ENCODE data around the gene HBG2. TPM values are rescaled to one million over a fixed set of nuclear protein-coding genes. Genes with fewer than 3 reads are reported as not detected.
"Not testable (repeated sequence)": the region's sequence is repeated elsewhere in the genome, so short reads cannot be mapped to it uniquely, and the experiment has no call there.

Gene HBG2
- total RNA-seq, 1 experiment from 2014 or later = 1.3 TPM

DNA sequence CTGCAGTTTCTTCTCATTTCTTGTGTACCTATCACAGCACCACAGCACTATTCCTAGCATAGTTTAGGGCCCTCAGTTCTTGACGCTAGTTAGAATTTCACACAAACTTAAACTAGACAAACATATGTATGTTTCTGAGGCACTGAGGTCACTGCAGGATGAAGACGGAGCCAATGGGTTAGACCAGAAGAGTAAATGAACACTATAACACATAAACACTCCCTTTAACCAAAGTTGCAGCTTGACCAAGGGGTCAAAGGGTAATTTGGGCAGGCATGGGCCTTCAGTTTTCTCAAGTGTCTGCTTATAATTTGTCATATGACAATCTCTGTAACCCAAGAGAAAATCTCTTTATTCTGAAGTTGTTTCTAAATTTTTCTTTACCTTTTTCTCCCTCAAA lies 28.0 kb upstream of the HBG2 start:
- no peak for DNase-seq (ENCODE audit: low read depth)

DNA sequence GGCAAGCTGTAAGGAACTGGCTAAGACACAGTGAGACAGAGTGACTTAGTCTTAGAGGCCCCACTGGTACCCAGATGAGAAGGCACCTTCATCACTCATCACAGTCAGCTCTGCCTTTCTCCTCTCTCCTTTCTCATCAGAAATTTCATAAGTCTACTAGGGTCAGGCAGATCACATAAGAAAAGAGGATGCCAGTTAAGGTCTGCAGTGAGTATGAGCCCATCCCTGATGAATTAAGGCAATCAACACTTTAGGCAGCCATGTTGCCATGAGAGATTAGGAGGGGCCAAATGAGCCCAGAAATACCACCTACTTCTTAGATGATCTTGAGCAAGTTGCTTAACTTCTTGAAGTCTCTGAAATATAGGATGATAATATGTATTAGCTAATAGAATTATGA lies 27.0 kb upstream of the HBG2 start:
- DNase-seq (ENCODE audit: low read depth) = no peak

DNA sequence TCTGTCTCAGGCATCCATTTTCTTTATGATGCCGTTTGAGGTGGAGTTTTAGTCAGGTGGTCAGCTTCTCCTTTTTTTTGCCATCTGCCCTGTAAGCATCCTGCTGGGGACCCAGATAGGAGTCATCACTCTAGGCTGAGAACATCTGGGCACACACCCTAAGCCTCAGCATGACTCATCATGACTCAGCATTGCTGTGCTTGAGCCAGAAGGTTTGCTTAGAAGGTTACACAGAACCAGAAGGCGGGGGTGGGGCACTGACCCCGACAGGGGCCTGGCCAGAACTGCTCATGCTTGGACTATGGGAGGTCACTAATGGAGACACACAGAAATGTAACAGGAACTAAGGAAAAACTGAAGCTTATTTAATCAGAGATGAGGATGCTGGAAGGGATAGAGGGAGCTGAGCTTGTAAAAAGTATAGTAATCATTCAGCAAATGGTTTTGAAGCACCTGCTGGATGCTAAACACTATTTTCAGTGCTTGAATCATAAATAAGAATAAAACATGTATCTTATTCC lies 26.1 kb upstream of the HBG2 start:
- DNase-seq (ENCODE audit: low read depth) = peak; percentile 99

DNA sequence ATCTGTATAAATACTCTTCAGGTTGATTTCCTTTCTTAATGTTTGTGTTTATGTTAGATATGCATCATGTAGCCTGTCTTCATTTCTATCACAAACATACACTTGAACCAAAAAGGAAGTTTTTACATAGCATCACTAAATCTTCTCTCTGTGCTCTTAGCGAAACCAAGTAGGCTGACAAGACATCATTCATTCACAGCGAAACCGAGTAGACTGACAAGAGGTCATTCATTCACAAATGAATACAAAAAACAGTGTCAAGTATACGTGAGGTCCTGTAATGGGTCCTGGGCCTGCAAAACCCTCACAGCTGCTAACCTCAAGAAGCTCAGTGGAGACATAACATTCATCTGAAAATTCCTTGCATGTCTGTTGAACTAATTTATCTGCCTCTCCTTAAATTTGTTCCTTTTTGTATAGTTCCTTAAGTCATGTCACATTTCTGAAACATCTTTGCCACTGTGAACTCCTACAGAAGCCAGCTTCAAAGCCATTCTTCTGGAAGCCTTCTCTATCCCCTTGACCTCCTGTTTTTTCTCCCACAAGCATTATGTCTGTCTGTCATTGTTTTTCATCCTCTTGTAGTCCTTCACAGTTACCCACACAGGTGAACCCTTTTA lies 25.0 kb upstream of the HBG2 start:
- DNase-seq (ENCODE audit: low read depth) = no peak

DNA sequence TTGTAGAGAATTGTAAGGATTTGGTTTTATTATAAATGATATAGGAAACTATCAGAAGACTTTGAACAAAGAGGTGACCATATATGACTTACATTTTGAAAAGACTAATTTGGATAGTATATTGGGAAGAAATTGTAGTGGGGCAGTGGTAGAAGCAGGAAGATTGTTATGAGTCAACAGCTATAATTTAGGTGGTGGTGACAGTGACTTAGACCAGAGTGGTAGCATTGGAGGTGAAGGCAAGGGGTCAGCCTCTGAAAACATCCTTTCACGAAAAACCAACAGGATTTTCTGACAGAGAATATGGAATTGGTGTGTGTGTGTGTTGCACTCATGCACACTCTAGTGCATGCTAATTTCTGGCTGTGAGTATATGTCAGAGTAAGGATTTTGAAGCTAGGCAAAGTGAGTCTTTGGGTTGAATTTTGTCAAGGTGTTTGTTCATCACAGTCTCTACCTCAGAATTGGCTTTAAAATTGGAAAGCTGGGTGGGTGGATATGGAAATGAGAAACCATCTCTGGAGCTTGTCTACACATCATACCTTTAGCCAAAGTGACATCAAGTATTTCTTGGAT lies 23.3 kb upstream of the HBG2 start:
- DNase-seq (ENCODE audit: low read depth) = no peak

DNA sequence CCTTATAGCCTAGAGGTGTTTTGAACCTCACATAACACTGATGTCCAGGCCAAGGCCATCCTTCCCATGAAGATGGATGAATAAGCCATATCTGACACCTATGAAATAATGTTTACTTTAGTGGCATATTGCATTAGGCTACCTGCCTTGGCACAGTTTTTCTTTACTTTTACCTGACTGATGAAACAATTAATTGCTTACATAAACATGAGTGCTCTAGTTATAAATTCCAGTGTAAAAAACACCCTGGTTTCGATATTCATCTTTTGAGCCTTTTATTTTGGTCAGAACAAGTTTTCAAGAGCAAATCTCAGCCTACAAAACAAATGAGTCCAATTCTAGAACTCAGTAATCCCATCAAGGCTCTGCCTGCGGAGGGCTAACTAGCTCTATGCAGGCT lies 22.1 kb upstream of the HBG2 start:
- no peak for DNase-seq (ENCODE audit: low read depth)

DNA sequence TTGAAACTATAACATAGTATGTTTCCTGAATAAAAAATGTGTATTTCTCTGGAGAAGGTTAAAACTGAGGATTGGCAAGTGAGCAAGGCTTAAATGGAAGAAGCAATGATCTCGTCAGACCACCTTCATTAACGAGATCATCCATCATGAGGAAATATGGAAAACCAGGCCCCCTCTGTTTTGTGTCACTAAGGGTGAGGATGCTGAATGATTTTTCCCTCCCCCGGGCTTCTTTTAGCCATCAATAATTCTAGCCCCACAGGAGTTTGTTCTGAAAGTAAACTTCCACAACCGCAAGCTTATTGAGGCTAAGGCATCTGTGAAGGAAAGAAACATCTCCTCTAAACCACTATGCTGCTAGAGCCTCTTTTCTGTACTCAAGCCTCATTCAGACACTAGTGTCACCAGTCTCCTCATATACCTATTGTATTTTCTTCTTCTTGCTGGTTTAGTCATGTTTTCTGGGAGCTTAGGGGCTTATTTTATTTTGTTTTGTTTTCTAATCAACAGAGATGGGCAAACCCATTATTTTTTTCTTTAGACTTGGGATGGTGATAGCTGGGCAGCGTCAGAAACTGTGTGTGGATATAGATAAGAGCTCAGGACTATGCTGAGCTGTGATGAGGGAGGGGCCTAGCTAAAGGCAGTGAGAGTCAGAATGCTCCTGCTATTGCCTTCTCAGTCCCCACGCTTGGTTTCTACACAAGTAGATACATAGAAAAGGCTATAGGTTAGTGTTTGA lies 21.0 kb upstream of the HBG2 start:
- no peak for DNase-seq (ENCODE audit: low read depth)

DNA sequence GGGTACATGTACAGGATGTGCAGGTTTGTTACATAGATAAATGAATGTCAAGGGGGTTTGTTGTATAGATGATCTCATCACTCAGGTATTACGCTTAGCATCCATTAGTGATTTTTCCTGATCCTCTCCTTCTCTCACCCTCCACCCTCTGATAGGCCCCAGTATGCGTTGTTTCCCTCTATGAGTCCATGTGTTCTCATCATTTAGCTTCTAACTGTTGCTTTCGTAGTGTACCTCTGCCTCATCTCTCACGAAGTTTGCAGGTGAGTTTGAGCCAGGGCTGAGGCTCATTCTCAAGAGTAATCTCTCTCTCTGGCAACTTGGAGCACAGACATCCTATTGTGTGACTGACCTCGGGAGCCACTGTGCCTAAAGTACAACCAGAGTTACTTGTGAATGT lies 19.8 kb upstream of the HBG2 start:
- DNase-seq (ENCODE audit: low read depth) = no peak

DNA sequence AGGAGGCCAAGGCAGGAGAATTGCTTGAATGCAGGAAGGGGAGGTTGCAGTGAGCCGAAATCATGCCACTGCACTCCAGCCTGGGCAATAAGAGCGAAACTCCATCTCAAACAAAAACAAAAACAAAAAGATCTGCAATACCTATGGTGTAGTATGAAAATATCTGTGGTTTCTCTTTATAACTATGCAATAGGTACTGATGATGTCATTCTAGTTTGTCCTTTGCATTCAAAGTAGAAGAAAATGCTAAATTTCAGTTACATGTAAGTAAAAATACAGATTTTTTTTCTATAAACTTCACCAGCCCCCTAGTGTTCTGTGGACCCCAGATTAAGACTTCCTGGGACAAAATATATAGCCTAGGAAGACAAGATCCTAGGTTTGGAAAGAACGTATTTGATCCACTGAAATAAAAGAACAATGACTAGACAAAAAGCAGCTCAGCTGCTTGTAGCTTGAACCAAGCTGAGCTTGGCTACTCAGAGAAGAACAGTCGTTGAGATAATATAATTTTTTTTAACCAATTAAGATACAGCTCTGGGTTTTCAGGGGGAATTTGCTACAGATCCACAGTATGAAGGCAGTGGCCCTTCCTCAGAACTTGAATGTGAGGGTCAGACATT lies 17.9 kb upstream of the HBG2 start:
- no peak for DNase-seq (ENCODE audit: low read depth)

DNA sequence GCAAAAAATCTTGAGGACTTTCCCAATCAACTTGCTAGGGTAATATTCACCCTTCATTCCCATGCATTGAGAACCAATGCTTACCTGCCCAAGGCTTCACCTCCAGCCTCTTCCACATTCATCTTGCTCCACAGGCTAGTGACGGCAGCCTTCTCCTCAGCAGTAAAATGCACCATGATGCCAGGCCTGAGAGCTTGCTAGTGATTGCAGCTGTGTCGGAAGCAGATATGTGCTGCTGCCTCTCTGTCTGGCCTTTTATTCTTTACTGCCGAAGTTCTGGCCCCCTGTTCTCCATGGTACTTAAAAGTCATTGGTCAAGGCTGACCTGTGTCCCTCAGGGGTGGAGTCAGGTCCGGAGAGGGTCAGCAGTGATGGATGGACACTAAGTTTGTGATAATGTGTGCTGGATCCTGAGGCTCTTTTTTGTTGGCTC lies 15.2 kb upstream of the HBG2 start, which contains the start of gene HBE1:
TSS of gene HBE1 (minus strand) at position 231 of the 433 bp plus-strand sequence. CDS start at position 176, 55 bp downstream.
- DNase-seq (ENCODE audit: low read depth) = no peak

DNA sequence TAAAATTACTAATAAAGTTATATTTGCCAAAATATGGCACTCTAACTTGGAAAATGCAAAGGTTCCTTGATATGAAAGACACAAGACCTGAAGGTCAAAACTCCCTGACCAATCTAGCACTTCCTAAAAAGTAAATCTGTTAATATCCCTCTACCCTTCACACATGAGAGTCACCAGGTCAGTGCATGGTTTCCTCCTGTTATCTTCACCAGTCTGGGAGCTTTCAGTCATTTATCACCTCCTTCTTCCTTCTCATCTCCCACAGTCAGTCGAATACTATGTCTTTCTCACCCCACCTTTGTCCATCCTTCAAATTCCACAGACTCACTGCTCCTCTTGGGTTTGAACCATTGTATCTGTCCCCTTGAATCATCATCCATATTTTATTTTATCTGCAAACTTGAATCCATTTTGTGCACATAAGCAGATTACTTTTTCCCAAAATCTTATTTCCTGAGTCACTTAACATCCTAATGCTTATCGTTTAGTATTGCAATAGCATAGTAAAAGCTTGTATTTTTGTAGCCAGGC lies 12.5 kb upstream of the HBG2 start:
- DNase-seq (ENCODE audit: low read depth) = no peak

DNA sequence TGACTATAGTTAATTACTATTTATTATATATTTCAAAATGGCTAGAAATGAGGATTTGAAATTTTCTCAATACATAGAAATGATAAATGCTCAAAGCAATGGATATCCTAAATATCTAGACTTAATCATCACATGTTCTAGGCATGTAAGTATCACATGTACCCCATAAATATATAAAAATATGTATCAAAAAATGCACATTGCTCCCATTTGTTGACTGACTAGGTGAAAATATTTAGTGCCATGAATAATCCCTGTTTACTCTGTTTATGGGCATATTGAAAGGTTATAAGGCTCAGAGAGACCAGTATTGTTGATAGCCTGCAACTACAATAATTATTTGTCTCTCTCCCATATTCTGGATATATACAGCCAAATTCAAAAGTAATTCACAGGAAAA lies 12.0 kb upstream of the HBG2 start:
- DNase-seq (ENCODE audit: low read depth) = no peak

DNA sequence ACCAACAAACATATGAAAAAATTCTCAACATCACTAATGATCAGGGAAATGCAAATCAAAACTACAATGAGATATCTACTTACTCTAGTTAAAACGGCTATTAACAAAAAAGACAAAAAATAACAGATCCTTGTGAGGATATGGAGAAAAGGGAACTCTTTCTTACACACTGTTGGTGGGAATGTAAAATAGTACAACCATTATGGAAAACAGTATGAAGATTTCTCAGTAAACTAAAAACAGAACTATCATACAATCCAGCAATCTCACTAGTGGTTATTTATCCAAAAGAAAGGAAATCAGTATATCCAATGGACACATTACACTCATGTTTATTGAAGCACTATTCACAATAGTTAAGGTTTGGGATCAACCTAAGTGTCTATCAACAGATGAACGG lies 11.3 kb upstream of the HBG2 start:
- DNase-seq (ENCODE audit: low read depth) = no peak

DNA sequence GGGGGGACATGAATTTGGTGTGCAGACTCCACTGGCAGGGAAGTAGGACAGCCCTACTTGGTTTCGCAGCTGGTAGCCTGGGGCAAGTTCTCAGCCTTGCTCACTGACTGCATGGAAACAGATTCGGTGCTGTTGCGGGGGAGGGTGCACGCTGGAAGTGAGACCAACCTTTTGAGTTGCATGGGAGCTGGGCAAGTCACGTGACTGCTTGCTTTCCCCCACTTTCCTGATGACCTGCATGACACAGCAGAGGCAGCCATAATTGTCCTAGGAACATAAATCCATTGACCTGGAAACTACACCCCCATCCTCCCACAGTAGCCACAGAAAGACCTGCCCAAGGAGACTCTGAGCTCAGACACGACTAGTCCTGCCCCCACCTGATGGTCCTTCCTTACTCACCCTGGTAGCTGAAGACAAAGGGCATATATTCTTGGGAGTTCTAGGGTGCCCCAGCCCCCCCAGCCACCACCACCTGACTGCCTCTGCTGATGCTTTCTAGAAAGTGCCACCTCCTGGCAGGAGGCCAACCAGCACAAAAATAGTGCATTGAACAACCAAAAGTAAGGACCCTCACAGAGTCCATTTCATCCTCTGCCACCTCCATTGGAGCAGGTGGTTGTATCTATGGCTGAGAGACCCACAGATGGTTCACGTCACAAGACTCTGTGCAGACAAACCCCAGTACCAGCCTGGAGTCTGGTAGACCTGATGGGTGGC lies 4.1 kb upstream of the HBG2 start:
- DNase-seq (ENCODE audit: low read depth) = peak; percentile 67

DNA sequence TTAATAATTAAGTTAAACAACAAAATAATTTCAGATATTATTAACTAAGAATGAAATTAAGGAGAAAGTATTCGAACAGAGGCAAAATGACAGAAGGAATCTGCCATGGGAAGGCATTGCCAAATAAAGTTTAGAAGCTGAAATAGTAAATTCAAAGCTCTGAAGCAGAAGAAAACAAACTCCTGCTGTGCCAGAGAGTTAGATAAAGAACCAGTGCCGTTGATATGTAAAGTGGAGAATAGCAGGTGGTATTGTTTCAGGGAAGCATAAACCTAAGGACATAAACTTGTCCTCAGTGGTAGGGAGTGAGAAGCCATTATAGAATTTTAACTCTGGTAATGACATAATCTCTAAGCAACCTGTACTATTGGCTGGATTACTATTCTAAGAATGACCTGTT lies 2.7 kb upstream of the HBG2 start:
- no peak for DNase-seq (ENCODE audit: low read depth)

DNA sequence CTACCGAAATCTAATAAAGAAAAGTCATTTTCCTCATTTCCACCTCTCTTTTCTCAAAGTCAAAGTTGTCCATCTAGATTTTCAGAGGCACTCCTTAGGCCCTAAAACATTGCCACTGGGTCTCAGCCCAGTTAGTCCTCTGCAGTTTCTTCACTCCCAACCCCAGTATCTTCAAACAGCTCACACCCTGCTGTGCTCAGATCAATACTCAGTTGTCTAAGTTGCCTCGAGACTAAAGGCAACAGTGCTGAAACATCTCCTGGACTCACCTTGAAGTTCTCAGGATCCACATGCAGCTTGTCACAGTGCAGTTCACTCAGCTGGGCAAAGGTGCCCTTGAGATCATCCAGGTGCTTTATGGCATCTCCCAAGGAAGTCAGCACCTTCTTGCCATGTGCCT lies 558 bp downstream of the HBG2 start:
- not testable (repeated sequence) for DNase-seq (ENCODE audit: low read depth)

DNA sequence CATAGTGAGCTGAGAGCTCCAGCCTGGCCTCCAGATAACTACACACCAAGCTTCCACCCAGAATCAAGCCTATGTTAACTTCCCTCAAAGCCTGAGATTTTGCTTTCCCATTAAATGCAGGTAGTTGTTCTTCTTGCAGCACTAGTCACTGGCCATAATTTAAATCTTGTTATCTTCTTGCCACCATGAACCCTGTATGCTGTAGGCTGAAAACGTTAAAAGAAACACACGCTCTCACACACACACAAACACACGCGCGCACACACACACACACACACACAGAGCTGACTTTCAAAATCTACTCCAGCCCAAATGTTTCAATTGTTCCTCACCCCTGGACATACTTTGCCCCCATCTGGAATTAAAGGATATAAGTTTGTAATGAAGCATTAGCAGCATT lies 1.1 kb downstream of the HBG2 start:
- not testable (repeated sequence) for DNase-seq (ENCODE audit: low read depth)

DNA sequence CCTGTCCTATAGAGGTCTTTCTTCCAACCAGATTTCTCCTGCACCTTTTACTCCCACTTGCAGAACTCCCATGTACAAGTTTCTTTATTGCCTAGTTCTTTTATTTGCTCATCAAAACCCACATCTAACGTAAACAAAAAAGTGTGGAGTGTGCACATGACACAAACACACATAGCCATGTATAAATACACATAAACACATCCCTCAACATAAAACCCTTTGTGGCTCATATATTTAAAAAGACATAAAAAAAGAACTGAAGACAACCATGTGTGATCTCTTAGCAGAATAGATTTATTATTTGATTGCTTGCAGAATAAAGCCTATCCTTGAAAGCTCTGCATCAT lies 1.7 kb downstream of the HBG2 start:
- no peak for DNase-seq (ENCODE audit: low read depth)

DNA sequence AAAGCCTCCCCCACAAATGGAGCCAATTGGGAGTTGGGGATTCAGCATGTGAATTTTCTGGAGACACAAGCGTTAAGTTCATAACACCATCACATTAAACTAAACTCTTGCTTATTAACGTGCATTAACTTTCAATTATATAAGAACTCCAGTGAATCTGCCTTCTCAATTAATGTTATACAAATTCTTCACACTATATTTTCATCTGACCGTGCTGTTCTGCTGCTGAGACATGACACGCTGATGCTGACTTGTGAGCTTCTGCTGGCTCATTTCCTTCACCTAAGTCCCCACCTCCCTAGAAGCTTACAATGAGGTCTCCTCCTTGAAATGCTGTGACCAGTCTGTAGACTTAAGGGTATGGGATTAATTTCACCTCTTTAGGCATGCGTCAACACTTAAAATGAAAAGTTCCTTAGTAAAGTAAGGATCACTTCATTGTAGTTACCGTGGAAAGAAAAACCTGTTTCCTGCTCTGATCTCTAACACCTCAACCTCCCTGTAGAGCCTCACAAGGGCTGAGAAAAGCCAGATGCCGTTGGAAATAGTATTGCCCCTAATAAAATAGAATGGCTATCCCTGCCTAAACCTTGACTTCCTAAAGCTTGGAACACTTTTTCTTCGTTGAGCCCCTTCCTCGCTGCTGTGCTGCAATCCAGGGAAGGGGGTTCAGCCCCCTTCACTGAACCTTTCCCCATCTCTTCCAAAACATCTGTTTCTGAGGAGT lies 2.2 kb downstream of the HBG2 start:
- no peak for DNase-seq (ENCODE audit: low read depth)

DNA sequence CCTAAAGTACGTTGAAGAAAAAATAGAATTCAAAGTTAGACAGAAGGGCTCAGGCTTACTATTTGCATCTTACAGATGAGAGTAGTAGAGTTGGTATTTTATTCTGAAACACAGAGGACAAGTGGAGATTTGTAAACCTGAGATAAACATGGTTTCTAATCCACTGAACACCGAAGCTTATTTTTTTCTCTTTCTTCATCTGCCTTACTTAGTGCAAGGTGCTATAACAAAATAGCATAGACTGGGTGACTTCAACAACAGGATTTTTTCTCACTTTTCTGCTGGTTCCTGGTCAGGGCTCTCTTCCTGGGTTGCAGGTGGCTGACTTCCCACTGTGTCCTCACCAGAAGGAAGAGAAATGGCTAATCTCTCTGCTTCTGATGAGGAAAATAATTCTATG lies 2.8 kb downstream of the HBG2 start:
- no peak for DNase-seq (ENCODE audit: low read depth)
